Measurements from ENCODE around the gene TBC1D10A.
"Not testable (repeated sequence)": the region's sequence is repeated elsewhere in the genome, so short reads cannot be mapped to it uniquely, and the experiment has no call there.

Gene TBC1D10A

GRCh38 chr22:30344447-30345200 is 17.9 kb upstream of the TBC1D10A start:
- no peak for DNase-seq

DNA sequence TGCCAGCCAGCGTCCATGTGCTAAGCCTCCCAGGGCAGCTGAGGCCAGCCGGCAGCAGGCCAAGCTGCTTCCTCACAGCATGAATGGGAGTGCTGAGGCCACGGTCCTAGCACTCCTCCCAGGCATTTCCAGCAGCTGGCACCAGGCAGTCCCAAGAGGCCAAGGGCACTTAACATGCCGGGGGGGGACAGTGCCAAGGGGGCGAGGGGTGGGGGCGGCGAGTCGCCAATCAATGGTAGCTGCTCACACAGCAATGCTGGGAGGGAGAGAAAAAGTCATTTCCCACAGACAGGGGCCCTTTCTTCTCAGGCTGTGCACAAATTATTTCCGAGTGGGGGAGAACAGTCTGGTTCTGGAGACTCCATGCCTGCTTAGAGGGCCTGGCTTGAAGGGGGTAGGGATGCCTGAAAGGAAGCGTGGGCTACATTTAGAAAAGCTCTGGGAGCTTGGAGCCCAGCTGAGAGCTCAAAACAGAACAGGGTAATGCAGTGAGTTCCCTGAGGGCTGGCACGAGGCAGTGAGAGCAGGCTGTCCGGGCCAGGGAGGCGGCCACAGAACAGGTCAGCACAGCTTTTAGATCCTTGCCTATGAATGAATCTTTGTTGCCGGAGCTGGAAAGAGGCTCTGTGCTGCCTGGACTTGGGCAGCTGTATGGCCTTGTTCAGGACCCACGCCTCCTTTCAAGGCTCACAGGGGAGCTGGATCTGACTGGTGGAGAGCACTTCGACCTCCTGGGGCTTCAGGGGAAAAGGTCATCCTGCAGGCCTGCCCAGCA is 14.4 kb upstream of the TBC1D10A start:
- no peak for DNase-seq

GRCh38 chr22:30338802-30339201 is 12.1 kb upstream of the TBC1D10A start:
- no peak for DNase-seq

GRCh38 chr22:30338341-30338740 is 11.6 kb upstream of the TBC1D10A start:
- DNase-seq = not testable (repeated sequence)

- DNase-seq = no peak
These were observed 10.7 kb upstream of the TBC1D10A start for GRCh38 chr22:30337461-30337778.

DNA sequence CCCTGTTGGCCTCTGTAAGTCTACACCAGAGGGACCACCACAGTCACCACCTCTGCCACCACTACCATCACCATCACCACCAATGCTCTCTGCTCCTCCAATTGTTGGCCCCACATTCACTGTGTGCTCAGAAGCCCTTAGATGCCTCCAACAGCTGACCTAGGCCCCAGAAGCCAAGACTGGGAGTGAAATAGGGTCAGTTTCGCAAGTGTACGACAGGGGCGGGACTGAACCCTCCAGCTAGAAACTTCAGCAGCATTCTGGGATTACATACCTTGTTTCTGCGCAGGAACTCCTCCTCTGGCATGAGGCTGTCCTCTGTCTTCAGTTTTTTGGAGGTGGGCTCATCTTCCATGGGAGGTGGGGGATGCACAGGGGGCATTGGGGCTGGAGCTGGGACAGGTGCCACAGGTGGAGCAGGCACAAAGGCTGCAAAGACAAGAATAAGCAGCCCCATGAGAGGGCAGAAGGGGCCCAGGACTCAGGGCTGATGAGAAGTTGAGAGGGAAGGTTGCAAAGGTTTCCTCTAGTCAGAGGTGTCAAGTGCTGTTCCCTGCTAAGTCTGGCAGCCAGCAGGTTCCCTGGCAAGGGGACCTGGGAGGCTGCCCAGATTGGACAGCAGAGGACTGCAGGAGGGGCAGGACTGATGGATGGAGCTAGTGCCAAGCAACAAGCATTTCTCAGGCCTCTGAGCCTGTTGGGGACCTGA is 10.2 kb upstream of the TBC1D10A start:
- no peak for DNase-seq

GRCh38 chr22:30335236-30335635 is 8.5 kb upstream of the TBC1D10A start:
- no peak for DNase-seq

DNA sequence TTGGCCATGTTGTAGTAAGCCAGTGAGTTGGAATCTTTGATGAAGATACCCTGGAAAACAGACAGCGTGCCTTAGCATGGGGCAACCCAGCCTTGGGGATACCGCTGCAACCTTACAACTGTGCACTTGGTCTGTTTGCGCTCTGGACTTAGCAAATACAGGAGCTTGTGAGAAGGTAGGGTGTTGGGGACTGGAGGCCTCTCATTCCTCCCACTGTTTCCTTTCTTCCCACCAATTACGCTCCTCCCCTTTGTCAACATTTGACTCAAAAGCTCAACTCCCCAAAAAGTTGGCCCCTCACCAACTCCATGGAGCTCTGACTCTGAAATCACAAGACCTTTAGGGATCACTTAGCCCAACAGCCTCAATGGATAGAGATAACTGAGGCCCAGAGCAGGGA is 7.9 kb upstream of the TBC1D10A start:
- DNase-seq = no peak

GRCh38 chr22:30333707-30334087 is 7.0 kb upstream of the TBC1D10A start:
- no peak for DNase-seq

DNA sequence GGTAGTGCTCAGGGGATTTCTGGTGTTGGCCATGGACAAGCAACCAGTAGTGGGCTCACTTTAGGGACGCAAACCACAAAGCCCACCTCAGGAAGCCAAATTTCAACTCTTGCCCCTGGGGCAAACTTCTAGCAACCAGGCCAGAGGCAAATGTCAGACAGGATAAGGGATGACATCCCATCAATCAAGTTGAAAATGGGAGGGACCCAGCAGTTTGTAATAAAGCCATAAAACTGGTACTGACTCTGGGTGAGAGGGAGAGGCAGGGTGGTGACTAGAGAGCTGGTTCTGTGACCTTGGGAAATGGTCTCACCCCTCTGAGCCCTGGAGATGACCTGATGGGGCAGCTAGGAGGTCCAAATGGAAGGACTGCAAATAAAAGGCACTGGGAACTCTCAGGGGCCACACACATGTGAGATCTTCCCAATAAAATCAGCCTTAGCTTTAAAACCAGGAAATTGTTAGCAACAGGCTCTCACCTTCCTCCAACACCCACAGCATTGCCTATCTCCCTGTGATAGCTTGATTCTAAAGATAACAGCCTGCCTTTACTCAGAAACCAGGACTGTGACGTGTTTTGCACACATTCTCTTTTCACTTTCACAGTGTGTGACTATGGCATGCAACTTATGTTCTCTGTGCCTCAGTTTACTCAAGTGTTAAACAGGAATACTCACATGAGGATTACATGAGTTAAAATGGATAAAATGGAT is 6.4 kb upstream of the TBC1D10A start:
- DNase-seq = no peak

DNA sequence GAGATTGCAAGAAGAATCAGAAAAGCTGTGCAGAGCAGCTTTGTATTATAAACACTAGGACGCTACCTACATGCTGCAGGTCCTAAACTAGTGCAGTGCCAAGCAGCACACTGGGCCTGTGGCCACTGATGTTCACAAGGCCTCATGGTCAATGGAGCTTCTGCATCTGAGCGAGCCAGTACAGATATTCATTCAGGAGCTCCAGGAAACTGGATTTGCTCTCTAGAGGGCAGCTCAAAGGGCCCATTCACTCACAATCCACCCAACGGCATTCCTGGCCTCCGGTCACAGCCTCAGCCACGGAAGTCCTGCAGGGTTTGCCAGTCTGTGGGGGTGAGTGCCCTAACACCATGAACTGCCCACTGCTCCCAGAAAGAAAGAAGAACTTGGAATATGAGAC is 5.8 kb upstream of the TBC1D10A start:
- no peak for DNase-seq

DNA sequence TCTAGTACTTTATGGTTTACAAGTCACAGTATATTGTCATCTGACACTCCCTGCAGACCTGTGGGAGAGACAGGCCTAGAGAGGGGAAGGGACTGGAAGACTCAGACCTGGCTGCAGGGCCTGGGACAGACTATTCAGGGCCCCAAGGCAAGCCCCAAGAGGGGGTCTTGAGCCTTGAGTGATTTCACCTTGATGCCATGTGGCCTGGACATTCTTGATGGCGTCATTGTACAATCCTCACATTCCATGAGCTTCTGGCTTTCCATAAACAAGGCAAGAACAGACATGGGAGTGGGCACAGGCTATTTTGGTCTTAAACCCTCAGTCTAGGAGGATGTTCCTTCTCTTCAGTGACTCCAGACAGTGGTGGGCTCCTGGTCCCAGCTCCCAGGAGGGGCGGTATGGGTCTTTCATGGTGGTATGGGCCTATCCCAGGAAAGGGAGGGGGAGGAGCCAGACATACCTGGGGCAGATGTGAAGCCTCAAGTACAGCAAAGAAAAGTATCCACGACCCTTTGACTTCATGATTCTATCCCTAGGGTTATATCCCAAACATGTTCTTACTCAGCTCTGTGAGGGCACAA is 1.8 kb upstream of the TBC1D10A start:
- no peak for DNase-seq

DNA sequence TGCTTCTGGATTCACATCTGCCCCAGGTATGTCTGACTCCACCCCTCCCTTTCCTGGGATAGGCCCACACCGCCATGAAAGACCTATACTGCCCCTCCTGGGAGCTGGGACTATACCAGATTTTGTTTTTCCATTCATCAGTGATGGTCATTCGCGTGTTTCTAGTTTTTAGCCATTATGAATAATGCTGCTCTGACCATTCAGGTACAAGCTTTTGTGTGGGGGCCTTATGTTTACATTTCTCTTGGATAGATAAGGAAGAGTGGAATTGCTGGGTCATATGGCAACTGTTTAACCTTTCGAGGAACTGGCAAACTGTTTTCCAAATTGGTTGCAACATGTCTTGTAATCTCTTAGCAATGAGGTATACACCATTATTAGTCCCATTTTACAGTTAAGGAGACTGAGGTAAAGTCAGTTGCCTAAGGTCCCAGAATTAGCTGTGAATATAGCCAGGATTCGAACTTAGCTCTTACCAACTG is 1.2 kb upstream of the TBC1D10A start:
- no peak for DNase-seq

DNA sequence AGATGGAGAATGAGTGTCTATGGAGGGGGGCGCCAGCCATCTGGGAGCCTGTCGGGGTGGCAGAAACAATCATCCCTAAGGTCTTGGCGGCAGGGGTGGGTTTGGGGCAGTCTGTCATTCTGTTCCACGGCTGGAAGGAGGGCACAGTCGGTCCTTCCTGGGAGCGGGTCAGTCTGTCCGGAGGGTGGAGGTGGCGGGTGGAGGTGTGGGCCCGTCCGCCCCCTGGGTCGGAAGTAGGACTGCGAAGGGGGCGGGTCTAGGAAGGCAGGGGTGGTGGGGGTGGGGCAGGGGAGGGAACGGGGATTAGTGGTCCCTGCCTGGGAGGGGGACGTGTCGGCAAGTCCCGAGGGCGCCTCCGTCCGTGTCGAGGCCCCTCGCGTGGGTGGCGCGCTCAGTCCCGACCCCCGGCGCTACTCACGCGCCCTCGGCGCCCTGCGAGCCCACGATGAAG is 461 bp downstream of the TBC1D10A start:
- peak in 2 of 6 experiments; percentile 8 to 47 for DNase-seq

DNA sequence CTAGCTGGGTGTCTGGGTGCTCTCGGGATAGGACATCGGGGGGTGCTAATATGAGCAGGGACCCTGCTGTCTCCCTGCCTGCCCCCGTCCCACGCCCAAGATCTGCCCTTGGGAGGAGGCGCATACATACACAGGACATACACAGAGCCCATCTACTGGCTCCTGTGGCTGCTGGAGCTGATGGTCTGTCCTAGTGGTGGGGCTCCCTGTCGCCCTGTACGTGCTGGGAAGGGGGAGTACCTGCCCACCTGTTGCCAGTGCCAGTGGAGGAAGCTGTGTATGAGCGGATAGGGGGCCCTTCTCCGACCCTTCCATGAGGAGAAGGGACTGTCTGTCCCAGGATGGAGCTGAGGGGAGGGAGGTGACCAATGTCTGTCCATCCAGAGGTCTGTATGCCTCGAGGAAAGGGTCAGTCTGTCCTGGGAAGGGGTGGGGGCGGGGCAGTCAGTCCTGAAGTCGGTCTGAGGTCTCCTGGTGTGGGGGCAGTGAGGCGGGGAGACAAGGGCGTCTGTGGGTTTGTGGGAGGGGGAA is 952 bp downstream of the TBC1D10A start:
- DNase-seq = no peak

- no peak for DNase-seq
These were observed 1.5 kb downstream of the TBC1D10A start for GRCh38 chr22:30325065-30325720.

DNA sequence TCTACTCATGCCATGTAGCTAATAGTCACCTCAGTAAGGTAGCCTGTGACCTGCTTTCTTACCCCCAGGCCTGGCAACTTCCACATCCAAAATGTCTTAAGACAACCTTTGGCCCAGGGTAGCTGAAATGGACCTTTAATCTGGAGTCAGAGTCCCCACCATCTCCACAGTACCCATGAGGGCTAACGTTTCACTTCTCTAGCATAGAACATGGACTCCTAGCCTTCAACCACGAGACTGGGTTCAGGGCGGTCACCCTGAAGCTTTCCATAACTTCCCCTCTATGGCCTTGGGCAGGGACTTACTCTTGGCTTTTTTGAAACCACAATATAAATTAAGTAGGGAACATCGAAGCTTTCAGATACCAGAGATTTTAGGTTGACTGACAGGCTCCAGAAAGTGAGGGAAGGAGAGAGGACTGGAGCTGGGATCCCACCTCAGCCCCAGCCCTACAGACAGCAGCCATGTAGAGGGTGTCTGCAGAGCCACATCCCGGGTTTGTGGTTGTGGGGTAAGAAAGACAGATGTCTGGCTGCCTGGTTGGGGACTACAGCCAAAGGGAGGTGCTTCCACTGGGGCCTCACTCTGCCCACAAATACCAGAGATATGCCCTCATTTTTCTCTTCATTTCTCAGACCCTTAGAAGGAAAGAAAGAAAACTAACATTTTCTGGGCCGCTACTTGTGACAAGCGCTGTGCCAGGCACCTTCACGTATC is 2.6 kb downstream of the TBC1D10A start:
- DNase-seq = peak in 3 of 6 experiments; percentile 15 to 19 (median 18)

GRCh38 chr22:30323246-30323645 is 3.5 kb downstream of the TBC1D10A start:
- DNase-seq = no peak

GRCh38 chr22:30321461-30321860 is 5.3 kb downstream of the TBC1D10A start:
- DNase-seq = no peak

DNA sequence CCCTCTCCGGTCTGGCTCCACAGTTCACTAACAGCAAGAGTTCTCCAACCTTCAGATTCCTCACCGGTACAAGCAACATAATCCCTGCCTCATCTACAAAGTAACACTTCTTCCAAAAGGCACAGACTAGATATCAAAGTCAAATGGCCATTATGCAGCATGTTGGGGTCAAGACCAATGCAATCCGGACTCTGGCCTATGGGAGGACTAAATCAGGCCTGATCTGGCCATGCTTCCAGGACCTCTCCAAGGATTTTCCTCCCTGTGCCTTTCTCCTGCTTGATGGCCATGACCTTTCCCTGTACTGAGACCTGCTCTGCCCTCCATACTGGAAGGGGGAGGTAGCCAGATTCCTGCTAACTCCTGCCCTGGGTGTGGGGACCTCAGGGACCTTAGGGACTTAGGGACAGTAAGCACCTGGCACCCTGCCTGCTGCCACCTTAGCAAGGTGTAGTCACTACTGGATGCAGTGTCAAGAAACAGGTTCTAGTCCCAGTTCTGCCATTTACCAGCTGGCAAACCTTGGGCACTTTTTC is 6.7 kb downstream of the TBC1D10A start:
- DNase-seq = no peak
